DMS153 (cell line): ENCODE data around the gene ITPR3.

Experiments used
- DNase-seq: peaks from one replicate; lab custom pipeline; 2025; lab: John Stamatoyannopoulos, UW

The ITPR3 gene

GRCh38 chr6:33686981-33687975 is 66.2 kb downstream of the ITPR3 start:
- no peak for DNase-seq

GRCh38 chr6:33688006-33688405 is 66.9 kb downstream of the ITPR3 start:
- no peak for DNase-seq

- DNase-seq = no peak
Measured at GRCh38 chr6:33688451-33689147, 67.5 kb downstream of the ITPR3 start.

GRCh38 chr6:33689148-33689494 is 68.0 kb downstream of the ITPR3 start:
- no peak for DNase-seq

GRCh38 chr6:33689879-33690278 is 68.8 kb downstream of the ITPR3 start:
- no peak for DNase-seq

- no peak for DNase-seq
Measured at GRCh38 chr6:33690766-33691165, 69.6 kb downstream of the ITPR3 start.

- DNase-seq = no peak
Measured at GRCh38 chr6:33691456-33692077, 70.4 kb downstream of the ITPR3 start.

- DNase-seq = no peak
Measured at GRCh38 chr6:33692078-33692759, 71.1 kb downstream of the ITPR3 start.

- no peak for DNase-seq
Measured at GRCh38 chr6:33692760-33693158, 71.6 kb downstream of the ITPR3 start.

- no peak for DNase-seq
Measured at GRCh38 chr6:33693186-33694105, 72.3 kb downstream of the ITPR3 start.

- DNase-seq = no peak
Measured at GRCh38 chr6:33694401-33694931, 73.3 kb downstream of the ITPR3 start.

GRCh38 chr6:33694977-33695376 is 73.9 kb downstream of the ITPR3 start:
- DNase-seq = no peak

GRCh38 chr6:33695451-33695887 is 74.3 kb downstream of the ITPR3 start:
- no peak for DNase-seq

GRCh38 chr6:33696076-33696475 is 75.0 kb downstream of the ITPR3 start:
- DNase-seq = no peak

- peak; percentile 91 for DNase-seq
Measured at GRCh38 chr6:33696548-33697518, 75.7 kb downstream of the ITPR3 start.

GRCh38 chr6:33697845-33698244 is 76.7 kb downstream of the ITPR3 start:
- no peak for DNase-seq

GRCh38 chr6:33698494-33698893 is 77.4 kb downstream of the ITPR3 start:
- no peak for DNase-seq

GRCh38 chr6:33699131-33699530 is 78.0 kb downstream of the ITPR3 start:
- DNase-seq = no peak

GRCh38 chr6:33699739-33700138 is 78.6 kb downstream of the ITPR3 start:
- no peak for DNase-seq
